Gastrocnemius medialis (tissue), 4 donors: Measurements from ENCODE around the gene RASGRP2.

Source experiments
- POLR2A ChIP-seq, 2 donors: fragments of 450-650 bp; IDR thresholded peaks; one replicate each; pipeline ENCODE4 v1.6.1; 2017; ENCODE audit warnings: antibody characterized with exemption in 2 of 2, mild to moderate bottlenecking in 2 of 2, moderate library complexity in 2 of 2
- TF ChIP-seq, protein P1 (sequence below), 5 experiments: fragments of 450-650 bp in 3 of 5; fragments of 200-600 bp in 2 of 5; sonication (generic) in 2 of 5; IDR thresholded peaks in 4 of 5; conservative IDR thresholded peaks in 1 of 5; 1 replicate in 4 of 5; 2 replicates in 1 of 5; pipeline ENCODE4 v1.5.1; 2016 to 2019; ENCODE audit warnings: antibody characterized with exemption in 5 of 5, mild to moderate bottlenecking in 3 of 5, moderate library complexity in 3 of 5

DNA sequence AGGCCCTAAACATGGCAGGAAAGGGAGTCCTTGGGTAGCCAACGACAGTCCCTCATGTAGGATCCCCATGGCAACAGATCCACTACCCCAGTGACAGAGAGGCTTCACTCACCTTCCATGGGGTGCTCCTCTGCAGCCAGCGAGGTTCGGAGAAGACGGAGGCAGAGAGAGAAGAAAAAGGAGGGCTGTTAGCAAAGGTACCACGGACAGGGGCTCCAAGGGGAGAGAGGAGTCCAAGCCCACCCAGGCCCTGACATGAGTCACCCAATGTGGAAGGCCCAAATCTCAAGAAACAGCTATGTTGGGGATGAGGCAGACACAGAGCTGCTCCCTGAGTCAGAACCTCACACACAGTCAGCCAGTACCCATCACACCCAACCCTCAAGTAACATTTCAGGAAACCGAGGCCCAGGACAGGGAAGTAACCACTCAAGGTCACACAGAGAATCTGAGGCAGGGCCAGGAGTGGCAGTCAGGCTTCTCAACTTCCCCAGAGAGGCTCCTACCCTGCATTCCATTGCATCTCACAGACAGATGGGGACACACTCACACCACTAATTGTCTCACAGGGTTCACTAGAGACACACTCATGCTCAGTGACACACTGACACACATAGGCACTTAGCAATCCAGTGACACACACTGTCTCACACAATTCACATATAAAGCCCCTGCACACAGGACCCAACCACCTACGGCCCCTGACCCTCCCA is 46.1 kb downstream of the RASGRP2 start:
- TF ChIP-seq, protein P1, sequence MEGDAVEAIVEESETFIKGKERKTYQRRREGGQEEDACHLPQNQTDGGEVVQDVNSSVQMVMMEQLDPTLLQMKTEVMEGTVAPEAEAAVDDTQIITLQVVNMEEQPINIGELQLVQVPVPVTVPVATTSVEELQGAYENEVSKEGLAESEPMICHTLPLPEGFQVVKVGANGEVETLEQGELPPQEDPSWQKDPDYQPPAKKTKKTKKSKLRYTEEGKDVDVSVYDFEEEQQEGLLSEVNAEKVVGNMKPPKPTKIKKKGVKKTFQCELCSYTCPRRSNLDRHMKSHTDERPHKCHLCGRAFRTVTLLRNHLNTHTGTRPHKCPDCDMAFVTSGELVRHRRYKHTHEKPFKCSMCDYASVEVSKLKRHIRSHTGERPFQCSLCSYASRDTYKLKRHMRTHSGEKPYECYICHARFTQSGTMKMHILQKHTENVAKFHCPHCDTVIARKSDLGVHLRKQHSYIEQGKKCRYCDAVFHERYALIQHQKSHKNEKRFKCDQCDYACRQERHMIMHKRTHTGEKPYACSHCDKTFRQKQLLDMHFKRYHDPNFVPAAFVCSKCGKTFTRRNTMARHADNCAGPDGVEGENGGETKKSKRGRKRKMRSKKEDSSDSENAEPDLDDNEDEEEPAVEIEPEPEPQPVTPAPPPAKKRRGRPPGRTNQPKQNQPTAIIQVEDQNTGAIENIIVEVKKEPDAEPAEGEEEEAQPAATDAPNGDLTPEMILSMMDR (IDR thresholded peaks at IDR 0.05 in 4 of 5, conservative IDR thresholded peaks at IDR 0.05 in 1 of 5), result no peak
- TF ChIP-seq POLR2A (IDR thresholded peaks at IDR 0.05), result no peak
